ENCODE measurements around the gene KRCC1.

The KRCC1 gene

GRCh38 chr2:88055371-88056128, at the start of gene KRCC1:
Gene KRCC1, minus strand, starts transcription at chr2:88055783. Its CDS starts 27,220 bp downstream, at chr2:88028563.
- peak; percentile 74 to 84 for DNase-seq

GRCh38 chr2:88100489-88100858, 44.9 kb upstream of the KRCC1 start:
- DNase-seq, result no peak

GRCh38 chr2:88099798-88100488, 44.4 kb upstream of the KRCC1 start:
- DNase-seq, result no peak

GRCh38 chr2:88098558-88098900, 42.9 kb upstream of the KRCC1 start:
- no peak for DNase-seq

GRCh38 chr2:88097891-88098557, 42.4 kb upstream of the KRCC1 start:
- no peak for DNase-seq

GRCh38 chr2:88097192-88097591, 41.6 kb upstream of the KRCC1 start:
- DNase-seq, result no peak

GRCh38 chr2:88096708-88097107, 41.1 kb upstream of the KRCC1 start:
- no peak for DNase-seq

- DNase-seq, result no peak
Measured at GRCh38 chr2:88095022-88095421, 39.4 kb upstream of the KRCC1 start.

- no peak for DNase-seq
Measured at GRCh38 chr2:88092773-88093172, 37.2 kb upstream of the KRCC1 start.

GRCh38 chr2:88091943-88092342, 36.4 kb upstream of the KRCC1 start:
- DNase-seq, result peak in 1 of 2 donors; percentile 38

GRCh38 chr2:88090446-88091283, 35.1 kb upstream of the KRCC1 start:
- peak in 1 of 2 donors; percentile 38 for DNase-seq

- DNase-seq, result no peak
Measured at GRCh38 chr2:88088999-88089398, 33.4 kb upstream of the KRCC1 start.

- DNase-seq, result no peak
Measured at GRCh38 chr2:88087763-88088162, 32.2 kb upstream of the KRCC1 start.

- no peak for DNase-seq
Measured at GRCh38 chr2:88087073-88087472, 31.5 kb upstream of the KRCC1 start.

- DNase-seq, result no peak
Measured at GRCh38 chr2:88086401-88086800, 30.8 kb upstream of the KRCC1 start.

GRCh38 chr2:88085602-88086001, 30.0 kb upstream of the KRCC1 start:
- DNase-seq, result no peak

GRCh38 chr2:88085099-88085498, 29.5 kb upstream of the KRCC1 start:
- DNase-seq, result no peak

GRCh38 chr2:88082781-88083180, 27.2 kb upstream of the KRCC1 start:
- DNase-seq, result no peak

- DNase-seq, result no peak
Measured at GRCh38 chr2:88081924-88082608, 26.5 kb upstream of the KRCC1 start.

- no peak for DNase-seq
Measured at GRCh38 chr2:88080545-88080944, 25.0 kb upstream of the KRCC1 start.

GRCh38 chr2:88078643-88079172, 23.1 kb upstream of the KRCC1 start:
- DNase-seq, result no peak

- no peak for DNase-seq
Measured at GRCh38 chr2:88077080-88077479, 21.5 kb upstream of the KRCC1 start.
